ENCODE measurements around the gene OR1D5.

GRCh38 chr17:3033248-3033640, 30.2 kb downstream of the OR1D5 start:
- TF ChIP-seq, protein P1, sequence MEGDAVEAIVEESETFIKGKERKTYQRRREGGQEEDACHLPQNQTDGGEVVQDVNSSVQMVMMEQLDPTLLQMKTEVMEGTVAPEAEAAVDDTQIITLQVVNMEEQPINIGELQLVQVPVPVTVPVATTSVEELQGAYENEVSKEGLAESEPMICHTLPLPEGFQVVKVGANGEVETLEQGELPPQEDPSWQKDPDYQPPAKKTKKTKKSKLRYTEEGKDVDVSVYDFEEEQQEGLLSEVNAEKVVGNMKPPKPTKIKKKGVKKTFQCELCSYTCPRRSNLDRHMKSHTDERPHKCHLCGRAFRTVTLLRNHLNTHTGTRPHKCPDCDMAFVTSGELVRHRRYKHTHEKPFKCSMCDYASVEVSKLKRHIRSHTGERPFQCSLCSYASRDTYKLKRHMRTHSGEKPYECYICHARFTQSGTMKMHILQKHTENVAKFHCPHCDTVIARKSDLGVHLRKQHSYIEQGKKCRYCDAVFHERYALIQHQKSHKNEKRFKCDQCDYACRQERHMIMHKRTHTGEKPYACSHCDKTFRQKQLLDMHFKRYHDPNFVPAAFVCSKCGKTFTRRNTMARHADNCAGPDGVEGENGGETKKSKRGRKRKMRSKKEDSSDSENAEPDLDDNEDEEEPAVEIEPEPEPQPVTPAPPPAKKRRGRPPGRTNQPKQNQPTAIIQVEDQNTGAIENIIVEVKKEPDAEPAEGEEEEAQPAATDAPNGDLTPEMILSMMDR (IDR thresholded peaks at IDR 0.05; ENCODE audit: low read depth, low read length) = no peak
- TF ChIP-seq POLR2A (IDR thresholded peaks at IDR 0.05; ENCODE audit: extremely low read depth, insufficient read length) = no peak
